ENCODE data around the gene GPC3. TPM values are rescaled to one million over a fixed set of nuclear protein-coding genes. Genes with fewer than 3 reads are reported as not detected.

GPC3 gene
- total RNA-seq, 1 experiment from 2014 or later: 0.98 TPM

GRCh38 chrX:133652185-133652584 lies 333.2 kb downstream of the GPC3 start:
- no peak overlapping the region for H3K9ac ChIP-seq (ENCODE audit: low read length)
- H3K36me3 ChIP-seq (ENCODE audit: control insufficient read depth in 1 of 2, insufficient read depth in 2 of 2, low read length in 2 of 2): no peaks in the 10 kb centered on the region
- H3K9me3 ChIP-seq (ENCODE audit: control insufficient read depth in 1 of 2, insufficient read depth in 1 of 2, low read depth in 1 of 2, low read length in 2 of 2): no peaks in the 10 kb centered on the region
- ChIA-PET RAD21 (ENCODE audit: low non-redundant PET in 1 of 2, low total read pairs in 2 of 2, uncharacterized antibody in 2 of 2, unreplicated experiment in 2 of 2) (no interaction called here), CTCF (no interaction called here), POLR2A (no interaction called here)
- no peak overlapping the region for H3K4me2 ChIP-seq (ENCODE audit: low read length)
- BruUV-seq (replicated peaks): no TSS peak
- no peaks in the 10 kb centered on the region for H3K9me2 ChIP-seq (ENCODE audit: insufficient read depth)
- no peaks in the 10 kb centered on the region for H3K4me1 ChIP-seq (ENCODE audit: control insufficient read depth in 1 of 2, insufficient read depth in 2 of 2, low read length in 2 of 2)
- H3K79me2 ChIP-seq (ENCODE audit: insufficient read depth, low read length): no peaks in the 10 kb centered on the region
- no peak for DNase-seq (ENCODE audit: low read depth, low spot score)
- TF ChIP-seq EZH2 (IDR thresholded peaks at IDR 0.05) (no peak), POLR2A (IDR thresholded peaks at IDR 0.05; ENCODE audit: borderline replicate concordance, extremely low read depth, insufficient read depth, insufficient read length) (no peak), EZH2phosphoT487 (IDR thresholded peaks at IDR 0.05; ENCODE audit: borderline replicate concordance) (no peak), MAX (IDR thresholded peaks at IDR 0.05) (no peak), YY1 (IDR thresholded peaks at IDR 0.05; ENCODE audit: extremely low read depth, insufficient replicate concordance, low read depth, low read length) (no peak), RAD21 (IDR thresholded peaks at IDR 0.05; ENCODE audit: low read depth) (no peak), ELF1 (IDR thresholded peaks at IDR 0.05; ENCODE audit: borderline replicate concordance, low read depth) (no peak), JUND (IDR thresholded peaks at IDR 0.05) (no peak), TCF7L2 (IDR thresholded peaks at IDR 0.05; ENCODE audit: borderline replicate concordance, extremely low read depth, insufficient read depth, insufficient read length) (no peak), ZNF274 (IDR thresholded peaks at IDR 0.05; ENCODE audit: low read depth, low read length) (no peak), ATF3 (IDR thresholded peaks at IDR 0.05) (no peak), CBX3 (IDR thresholded peaks at IDR 0.05; ENCODE audit: low read depth) (no peak), CEBPB (IDR thresholded peaks at IDR 0.05; ENCODE audit: low read depth) (no peak)
- no peaks in the 10 kb centered on the region for H3K27me3 ChIP-seq (ENCODE audit: insufficient read depth, low read length)
- no peak overlapping the region for H3K4me3 ChIP-seq (replicated peaks in 1 of 2; ENCODE audit: low read depth in 1 of 2, low read length in 2 of 2)
- H3K27ac ChIP-seq (ENCODE audit: low read depth, low read length): no peak overlapping the region
- no peak overlapping the region for H2AFZ ChIP-seq (ENCODE audit: low read depth, low read length, poor library complexity, severe bottlenecking)
- no peaks in the 10 kb centered on the region for H4K20me1 ChIP-seq (ENCODE audit: insufficient read depth)
- no peak for ATAC-seq
- intact Hi-C loops (cut with micrococcal nuclease): no loop called here
